NCI-H345 treated with DMSO at 0.1 percent for 48 hours (cell line): ENCODE measurements around the gene FOXP2.
"Not testable (repeated sequence)": the region's sequence is repeated elsewhere in the genome, so short reads cannot be mapped to it uniquely, and the experiment has no call there.

ENCODE experiments used
- DNase-seq: peaks from one replicate; lab custom pipeline; 2025; ENCODE audit not compliant: unreplicated experiment; lab: John Stamatoyannopoulos, UW

The FOXP2 gene

GRCh38 chr7:114574384-114574783 is 159.8 kb downstream of the FOXP2 start:
- DNase-seq = no peak

- no peak for DNase-seq
Observed at GRCh38 chr7:114575098-114575497, 160.5 kb downstream of the FOXP2 start.

GRCh38 chr7:114580963-114581362 is 166.3 kb downstream of the FOXP2 start:
- DNase-seq = not testable (repeated sequence)

GRCh38 chr7:114588506-114588905 is 173.9 kb downstream of the FOXP2 start:
- no peak for DNase-seq

GRCh38 chr7:114589436-114589835 is 174.8 kb downstream of the FOXP2 start:
- DNase-seq = no peak

- no peak for DNase-seq
Observed at GRCh38 chr7:114590298-114590697, 175.7 kb downstream of the FOXP2 start.

- no peak for DNase-seq
Observed at GRCh38 chr7:114598946-114599345, 184.3 kb downstream of the FOXP2 start.

- DNase-seq = no peak
Observed at GRCh38 chr7:114606100-114606499, 191.5 kb downstream of the FOXP2 start.

- DNase-seq = not testable (repeated sequence)
Observed at GRCh38 chr7:114608822-114609221, 194.2 kb downstream of the FOXP2 start.

GRCh38 chr7:114620208-114620607 is 205.6 kb downstream of the FOXP2 start:
- DNase-seq = no peak

- no peak for DNase-seq
Observed at GRCh38 chr7:114622221-114622620, 207.6 kb downstream of the FOXP2 start.

- no peak for DNase-seq
Observed at GRCh38 chr7:114623146-114623545, 208.5 kb downstream of the FOXP2 start.

GRCh38 chr7:114627231-114627630 is 212.6 kb downstream of the FOXP2 start:
- DNase-seq = no peak

GRCh38 chr7:114628362-114628761 is 213.7 kb downstream of the FOXP2 start:
- DNase-seq = no peak

- no peak for DNase-seq
Observed at GRCh38 chr7:114629762-114630161, 215.1 kb downstream of the FOXP2 start.

- peak; percentile 56 for DNase-seq
Observed at GRCh38 chr7:114630201-114630990, 215.8 kb downstream of the FOXP2 start.

- DNase-seq = no peak
Observed at GRCh38 chr7:114631249-114631822, 216.7 kb downstream of the FOXP2 start.

- no peak for DNase-seq
Observed at GRCh38 chr7:114639451-114639850, 224.8 kb downstream of the FOXP2 start.

- DNase-seq = no peak
Observed at GRCh38 chr7:114644455-114644854, 229.8 kb downstream of the FOXP2 start.

GRCh38 chr7:114645451-114645850 is 230.8 kb downstream of the FOXP2 start:
- no peak for DNase-seq

GRCh38 chr7:114647518-114647917 is 232.9 kb downstream of the FOXP2 start:
- no peak for DNase-seq

GRCh38 chr7:114648117-114648516 is 233.5 kb downstream of the FOXP2 start:
- no peak for DNase-seq

GRCh38 chr7:114648680-114649079 is 234.1 kb downstream of the FOXP2 start:
- DNase-seq = peak; percentile 21
